WTC11 (cell line): ENCODE results near the gene FMR1NB. TPM values are rescaled to one million over a fixed set of nuclear protein-coding genes. Genes with fewer than 3 reads are reported as not detected.

Experiments
- ATAC-seq: fragments of 200-7000 bp; cut with Tn5 transposase; 2 replicates; pipeline ENCODE4 v1.10.0; 2021; ENCODE audit warnings: mild to moderate bottlenecking, moderate library complexity
- CTCF ChIA-PET: fragments of 300-600 bp; sonication (Branson Sonifier 250); formaldehyde crosslinking; loops from one replicate; lab custom pipeline; 2021; ENCODE audit warnings: antibody characterized with exemption; lab: Charles Lee
- POLR2A ChIA-PET: fragments of 350-600 bp; sonication (Branson Sonifier 250); formaldehyde crosslinking; loops from one replicate; lab custom pipeline; 2021; ENCODE audit warnings: antibody characterized with exemption; lab: Charles Lee
- DNase-seq: peaks from one replicate; pipeline ENCODE4 v3.0.0; 2021; ENCODE audit warnings: low spot score
- H3K27ac Mint-ChIP-seq: 2 replicates; pipeline ENCODE4 v1.8.0; 2021; ENCODE audit warnings: mixed read lengths
- H3K27me3 Mint-ChIP-seq: 2 replicates; pipeline ENCODE4 v1.8.0; 2021; ENCODE audit warnings: low read depth, mild to moderate bottlenecking, moderate library complexity, mixed read lengths
- H3K36me3 Mint-ChIP-seq: 2 replicates; pipeline ENCODE4 v1.8.0; 2021; ENCODE audit warnings: mixed read lengths
- H3K4me1 Mint-ChIP-seq: 2 replicates; pipeline ENCODE4 v1.8.0; 2022; ENCODE audit warnings: mixed read lengths
- H3K4me3 Mint-ChIP-seq: 2 replicates; pipeline ENCODE4 v1.8.0; 2021; ENCODE audit warnings: mild to moderate bottlenecking, moderate library complexity, mixed read lengths
- H3K9me3 Mint-ChIP-seq: 2 replicates; pipeline ENCODE4 v1.8.0; 2021; ENCODE audit warnings: mixed read lengths
- AFF4 ChIP-seq: sonication (generic); formaldehyde crosslinking; IDR thresholded peaks from 2 replicates; pipeline ENCODE4 v1.8.1; 2023; ENCODE audit warnings: mild to moderate bottlenecking, missing genetic modification reagents, borderline replicate concordance
- ATF3 ChIP-seq: sonication (generic); formaldehyde crosslinking; conservative IDR thresholded peaks from 2 replicates; pipeline ENCODE4 v1.8.1; 2022; ENCODE audit warnings: mild to moderate bottlenecking, missing genetic modification reagents
- ELF4 ChIP-seq: sonication (generic); formaldehyde crosslinking; IDR thresholded peaks from 2 replicates; pipeline ENCODE4 v1.8.1; 2022; ENCODE audit warnings: low read depth, mild to moderate bottlenecking, moderate library complexity, missing genetic modification reagents
- ESRRA ChIP-seq: sonication (generic); formaldehyde crosslinking; IDR thresholded peaks from 2 replicates; pipeline ENCODE4 v1.8.1; 2022; ENCODE audit warnings: mild to moderate bottlenecking, missing genetic modification reagents, borderline replicate concordance
- MLX ChIP-seq: sonication (generic); formaldehyde crosslinking; IDR thresholded peaks from 2 replicates; pipeline ENCODE4 v1.8.1; 2023; ENCODE audit warnings: mild to moderate bottlenecking, missing genetic modification reagents, moderate library complexity
- MYBL2 ChIP-seq: sonication (generic); formaldehyde crosslinking; IDR thresholded peaks from 2 replicates; pipeline ENCODE4 v1.8.1; 2023; ENCODE audit warnings: mild to moderate bottlenecking, moderate library complexity, missing genetic modification reagents
- PREB ChIP-seq: sonication (generic); formaldehyde crosslinking; IDR thresholded peaks from 2 replicates; pipeline ENCODE4 v1.8.1; 2022; ENCODE audit warnings: mild to moderate bottlenecking, missing genetic modification reagents, moderate library complexity, borderline replicate concordance
- SOX15 ChIP-seq: fragments of 250-450 bp; sonication (Bioruptor Pico); IDR thresholded peaks from 2 replicates; pipeline ENCODE4 v1.9.0; 2021; ENCODE audit warnings: mild to moderate bottlenecking
- STAT6 ChIP-seq: sonication (generic); formaldehyde crosslinking; conservative IDR thresholded peaks from 2 replicates; pipeline ENCODE4 v1.8.1; 2023; ENCODE audit warnings: mild to moderate bottlenecking, low read depth, missing genetic modification reagents, moderate library complexity
- USF2 ChIP-seq: sonication (generic); formaldehyde crosslinking; IDR thresholded peaks from 2 replicates; pipeline ENCODE4 v1.8.1; 2023; ENCODE audit warnings: mild to moderate bottlenecking, missing genetic modification reagents, moderate library complexity
- ZNF263 ChIP-seq: sonication (generic); formaldehyde crosslinking; IDR thresholded peaks from 2 replicates; pipeline ENCODE4 v1.8.1; 2022; ENCODE audit warnings: low read depth, mild to moderate bottlenecking, moderate library complexity, missing genetic modification reagents
- ZNF281 ChIP-seq: sonication (generic); formaldehyde crosslinking; IDR thresholded peaks from 2 replicates; pipeline ENCODE4 v1.8.0; 2023; ENCODE audit warnings: mild to moderate bottlenecking, missing genetic modification reagents
- ZNF416 ChIP-seq: fragments of 250-450 bp; sonication (Bioruptor Pico); IDR thresholded peaks from 2 replicates; pipeline ENCODE4 v1.9.0; 2021; ENCODE audit warnings: mild to moderate bottlenecking, inconsistent platforms
- total RNA-seq: library from RNA; stranded (reverse); gene quantifications from 3 replicates; pipeline ENCODE4 v1.2.3, GENCODE V29; 2021

The FMR1NB gene
- total RNA-seq, 1 experiment from 2014 or later = not detected

- TF ChIP-seq ESRRA (no peak), SOX15 (no peak), PREB (no peak)
Observed at GRCh38 chrX:148069759-148070503, 88.8 kb downstream of the FMR1NB start (continued).

GRCh38 chrX:148070504-148070877, 89.4 kb downstream of the FMR1NB start:
- POLR2A ChIA-PET = no interaction called here
- Mint-ChIP-seq H3K27ac (no peak overlapping the region), H3K4me3 (no peak overlapping the region), H3K9me3 (peaks cover 8% of the 10 kb centered on the region), H3K36me3 (no peaks in the 10 kb centered on the region), H3K4me1 (no peaks in the 10 kb centered on the region), H3K27me3 (no peaks in the 10 kb centered on the region)
- DNase-seq (no peak), ATAC-seq (no peak; the same call in 1 of the 2 replicates)
- TF ChIP-seq AFF4 (CRISPR knock-in tag) (no peak), USF2 (CRISPR knock-in tag) (no peak), ZNF416 (CRISPR knock-in tag) (no peak), MYBL2 (CRISPR knock-in tag) (no peak), ELF4 (CRISPR knock-in tag) (no peak), PREB (no peak), ZNF281 (CRISPR knock-in tag) (no peak), ATF3 (CRISPR knock-in tag) (no peak), STAT6 (CRISPR knock-in tag) (no peak), MLX (CRISPR knock-in tag) (no peak), ZNF263 (CRISPR knock-in tag) (no peak)
- CTCF ChIA-PET = no interaction called here
